Raji (cell line): Measurements from ENCODE around the gene MYF6.

Experiments used
- POLR2A ChIP-seq: IDR thresholded peaks from 2 replicates; pipeline ENCODE4 v1.6.1; 2011; ENCODE audit warnings: low read depth, low read length, control low read depth; ENCODE audit not compliant: insufficient read depth

MYF6 gene

DNA sequence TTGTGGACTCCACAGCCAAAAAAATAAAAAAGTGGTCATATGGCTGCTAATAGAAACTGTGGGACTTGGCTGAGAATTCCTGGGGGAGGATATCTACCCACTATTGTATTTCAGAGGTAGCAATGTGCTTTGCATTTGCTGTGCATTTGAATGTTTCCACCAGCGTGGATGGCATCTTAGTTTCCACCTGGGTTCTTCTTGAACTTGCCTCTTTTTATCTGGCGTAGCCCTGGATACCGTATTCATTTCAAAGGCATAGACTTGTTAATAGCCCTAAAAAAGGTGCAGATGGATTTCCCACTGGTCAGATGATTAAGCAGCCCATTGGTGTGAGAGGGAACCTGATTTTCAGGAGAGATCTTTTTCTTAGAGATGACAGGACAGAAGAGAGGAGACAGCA lies 7.4 kb downstream of the MYF6 start:
- TF ChIP-seq POLR2A, result no peak

DNA sequence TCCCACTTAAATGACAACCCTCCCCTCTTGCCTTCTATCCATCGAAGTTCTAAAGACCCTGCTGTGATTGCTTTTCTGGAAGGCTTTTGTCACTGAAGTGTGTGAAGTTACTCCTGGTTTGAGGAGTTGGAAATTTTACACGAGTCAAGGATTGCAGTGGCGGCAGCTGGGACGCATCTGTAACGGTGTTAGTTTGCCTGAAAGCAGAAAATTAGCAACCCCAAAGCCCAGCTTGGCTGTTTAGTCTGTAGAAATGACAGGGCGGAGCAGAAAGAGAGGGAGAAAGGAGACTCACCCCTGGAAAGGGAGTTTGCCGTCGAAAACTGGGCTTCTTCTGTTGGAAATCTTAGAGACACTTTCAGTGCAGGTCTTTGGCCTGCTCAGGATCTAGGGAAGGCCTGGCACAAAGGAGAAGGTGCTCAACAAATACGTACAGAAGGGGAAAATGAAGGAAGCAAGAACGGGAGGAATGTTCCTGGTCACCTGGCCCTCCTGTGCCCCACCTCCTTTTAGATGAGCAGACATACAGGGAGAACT lies 8.3 kb downstream of the MYF6 start:
- no peak for TF ChIP-seq POLR2A

DNA sequence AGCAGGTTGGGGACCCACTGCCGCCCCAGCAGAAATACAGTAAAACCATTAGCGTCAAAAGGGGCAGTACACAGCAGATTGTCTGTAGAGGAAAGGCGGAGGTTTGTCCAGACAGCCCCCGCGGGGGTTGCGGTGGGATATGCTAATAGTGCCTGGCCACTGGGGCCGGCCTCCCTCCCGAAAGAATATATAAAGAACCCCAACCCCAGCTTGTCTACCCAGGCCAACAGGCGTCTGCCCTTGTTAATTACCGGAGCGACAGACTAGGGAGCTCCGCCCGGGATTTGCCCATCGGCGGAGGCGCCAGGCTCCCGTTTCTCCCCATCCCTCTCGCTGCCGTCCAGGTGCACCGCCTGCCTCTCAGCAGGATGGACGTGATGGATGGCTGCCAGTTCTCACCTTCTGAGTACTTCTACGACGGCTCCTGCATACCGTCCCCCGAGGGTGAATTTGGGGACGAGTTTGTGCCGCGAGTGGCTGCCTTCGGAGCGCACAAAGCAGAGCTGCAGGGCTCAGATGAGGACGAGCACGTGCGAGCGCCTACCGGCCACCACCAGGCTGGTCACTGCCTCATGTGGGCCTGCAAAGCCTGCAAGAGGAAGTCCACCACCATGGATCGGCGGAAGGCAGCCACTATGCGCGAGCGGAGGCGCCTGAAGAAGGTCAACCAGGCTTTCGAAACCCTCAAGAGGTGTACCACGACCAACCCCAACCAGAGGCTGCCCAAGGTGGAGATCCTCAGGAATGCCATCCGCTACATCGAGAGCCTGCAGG lies 9.4 kb downstream of the MYF6 start, which contains the start of gene MYF5:
Gene MYF5, plus strand, starts transcription at position 217 of the 774 bp plus-strand sequence. Its CDS starts 152 bp downstream, at position 369.
- no peak for TF ChIP-seq POLR2A

DNA sequence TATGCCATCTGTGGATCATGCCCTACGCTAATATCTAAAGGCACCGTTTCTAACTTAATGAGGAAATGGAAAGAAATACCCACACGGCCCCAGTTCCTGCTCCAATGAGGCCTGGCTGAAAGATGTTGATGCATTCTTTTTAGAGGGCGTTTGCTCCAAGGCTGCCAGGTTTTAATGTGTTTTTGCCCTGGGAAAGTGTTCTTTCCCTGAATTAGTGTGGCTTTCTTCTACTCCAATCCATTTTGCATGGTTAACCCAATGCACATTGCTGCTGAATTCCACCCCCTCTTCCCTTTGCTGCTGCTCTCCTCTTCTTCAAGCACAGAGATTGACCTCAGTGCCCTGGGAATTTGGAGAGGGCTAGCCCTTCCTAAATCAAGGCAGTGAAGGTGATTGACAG lies 10.4 kb downstream of the MYF6 start:
- no peak for TF ChIP-seq POLR2A

DNA sequence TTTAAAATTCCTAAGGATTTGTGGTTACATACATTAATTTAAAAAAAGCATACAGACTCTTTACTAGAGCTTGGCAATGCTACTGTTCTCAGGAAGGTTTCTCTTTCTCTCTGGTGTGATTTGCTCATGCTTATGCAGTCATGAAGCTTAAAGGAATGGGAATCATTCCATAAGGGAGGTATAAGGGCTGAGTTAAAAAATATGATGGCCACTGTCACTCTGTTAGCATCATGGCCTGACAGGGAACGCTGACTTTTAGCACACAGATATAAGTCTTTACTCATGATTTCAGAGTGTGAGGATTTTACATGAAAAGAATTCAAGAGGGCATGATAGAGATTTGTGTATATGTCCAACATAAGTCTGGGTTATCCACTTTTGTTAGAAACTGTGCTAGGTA lies 13.1 kb downstream of the MYF6 start:
- no peak for TF ChIP-seq POLR2A

DNA sequence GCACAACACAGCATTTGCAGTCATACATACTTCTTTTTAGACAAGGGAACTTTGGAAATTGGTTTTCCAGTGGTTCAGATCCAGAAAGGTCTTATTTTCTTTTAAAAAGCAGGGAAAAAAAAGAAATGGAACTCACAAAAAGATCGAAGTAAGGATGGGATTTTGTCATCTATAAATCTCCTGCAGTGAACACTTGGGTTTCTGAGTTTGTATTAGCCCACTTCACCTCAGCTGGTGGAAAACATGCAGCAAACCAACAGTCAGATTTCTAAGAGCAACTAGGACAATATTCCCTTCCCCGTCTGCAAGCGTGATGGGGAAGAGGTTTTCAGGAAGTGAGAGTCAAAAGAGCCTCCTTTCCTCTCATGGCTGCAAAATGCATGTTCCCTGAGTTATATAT lies 13.9 kb downstream of the MYF6 start:
- TF ChIP-seq POLR2A, result no peak

DNA sequence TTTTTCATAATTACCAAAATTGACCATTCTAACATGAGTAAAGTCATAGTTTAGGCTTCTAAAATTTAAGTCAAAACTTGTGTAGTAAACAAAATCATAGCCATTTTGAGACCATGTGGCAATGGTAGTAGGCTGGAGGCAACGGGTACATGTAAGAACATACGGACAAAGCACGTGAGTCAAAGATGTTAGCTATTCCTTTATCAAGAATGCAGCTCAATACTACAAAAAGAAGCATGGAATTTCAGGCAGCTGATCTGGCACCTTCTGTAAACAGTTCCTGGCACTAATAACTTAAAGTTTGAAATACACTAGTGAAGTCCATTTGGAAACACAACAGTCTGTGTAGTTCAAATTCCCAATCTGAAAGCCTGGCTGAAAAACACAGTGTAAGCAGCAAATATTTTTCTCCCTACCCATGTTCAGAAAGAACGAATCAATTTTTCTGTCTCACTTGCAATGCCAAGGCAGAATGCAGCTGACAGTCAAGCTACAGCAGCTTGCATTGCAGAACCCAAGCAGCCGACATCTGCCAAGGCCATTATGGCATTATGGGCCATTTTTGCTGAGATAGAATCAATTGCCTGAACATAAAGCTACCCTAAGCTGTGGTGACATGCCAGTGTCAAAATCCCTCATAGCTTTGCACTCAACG lies 38.5 kb downstream of the MYF6 start:
- TF ChIP-seq POLR2A, result no peak

DNA sequence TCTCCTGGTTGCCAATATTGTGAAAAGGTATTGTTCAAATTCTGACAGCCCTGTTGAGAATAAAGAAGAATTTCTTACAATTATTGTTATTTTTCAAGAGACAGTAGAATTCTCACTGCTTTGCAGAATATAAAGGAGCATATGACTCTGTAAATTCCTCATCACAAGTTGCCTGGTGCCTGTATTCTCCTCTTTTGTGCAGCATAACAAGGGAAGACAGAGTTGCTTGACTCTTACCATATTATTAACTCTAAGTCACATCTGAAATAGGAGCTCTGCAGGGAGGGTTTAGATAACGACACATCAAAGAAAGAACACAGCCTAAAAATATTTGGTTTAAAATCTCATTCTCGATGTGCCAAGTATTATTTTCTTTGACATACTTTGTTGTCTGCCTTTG lies 40.4 kb downstream of the MYF6 start:
- no peak for TF ChIP-seq POLR2A

DNA sequence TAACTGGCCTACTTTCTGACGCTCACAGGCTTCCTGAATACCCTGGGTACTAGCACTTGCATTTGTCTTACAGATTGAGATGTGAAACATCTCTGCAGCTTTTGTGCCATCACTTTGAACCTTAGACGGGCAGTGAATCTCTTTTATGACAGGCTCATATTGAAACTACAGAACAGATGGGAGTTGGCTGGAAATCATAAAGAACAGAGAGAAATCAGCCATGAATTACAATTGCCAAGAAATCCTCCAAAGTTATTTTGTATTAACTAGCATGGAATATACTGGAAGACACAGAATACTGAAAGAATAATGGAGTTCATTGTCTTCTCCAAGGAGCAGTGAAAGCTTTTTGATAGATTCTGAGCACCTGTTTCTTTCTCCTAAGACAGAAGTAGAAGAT lies 42.0 kb downstream of the MYF6 start:
- TF ChIP-seq POLR2A, result no peak

DNA sequence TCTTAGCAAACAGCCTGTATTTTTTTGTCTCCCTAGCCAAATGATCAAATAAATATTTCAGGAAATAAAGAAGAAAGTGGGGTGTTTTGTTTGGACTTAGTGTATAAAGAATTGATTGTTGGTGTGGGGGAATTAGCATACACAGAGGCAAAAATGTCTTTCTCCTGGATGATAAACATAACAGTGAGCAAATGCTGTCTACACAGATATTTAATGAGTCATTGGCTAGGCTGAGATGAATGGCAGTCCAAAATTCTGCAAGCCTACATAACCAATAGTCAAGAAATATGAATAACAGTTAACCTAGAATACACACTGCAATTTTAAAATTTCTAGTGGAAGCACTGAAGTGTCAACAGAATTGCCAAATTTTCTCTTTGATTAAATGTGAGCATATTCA lies 45.0 kb downstream of the MYF6 start:
- no peak for TF ChIP-seq POLR2A

DNA sequence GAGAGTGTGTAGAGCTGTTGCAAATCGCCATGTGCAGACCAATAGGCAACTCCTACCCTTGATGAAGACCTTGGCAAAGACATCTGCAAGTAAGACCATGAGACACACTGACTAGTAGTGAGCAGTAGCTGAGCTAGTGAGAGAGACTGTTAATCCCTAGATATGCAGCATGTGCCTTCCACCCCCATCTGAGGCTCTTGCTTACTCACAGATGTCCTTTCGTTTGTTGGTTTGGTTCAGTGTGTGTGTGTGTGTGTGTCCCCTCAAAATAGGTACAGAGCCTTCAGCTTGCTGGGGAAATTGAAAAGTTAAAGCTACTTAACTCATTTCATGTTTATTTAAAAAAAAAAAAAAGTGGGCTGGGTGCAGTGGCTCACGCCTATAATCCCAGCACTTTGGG lies 46.8 kb downstream of the MYF6 start:
- TF ChIP-seq POLR2A, result no peak

DNA sequence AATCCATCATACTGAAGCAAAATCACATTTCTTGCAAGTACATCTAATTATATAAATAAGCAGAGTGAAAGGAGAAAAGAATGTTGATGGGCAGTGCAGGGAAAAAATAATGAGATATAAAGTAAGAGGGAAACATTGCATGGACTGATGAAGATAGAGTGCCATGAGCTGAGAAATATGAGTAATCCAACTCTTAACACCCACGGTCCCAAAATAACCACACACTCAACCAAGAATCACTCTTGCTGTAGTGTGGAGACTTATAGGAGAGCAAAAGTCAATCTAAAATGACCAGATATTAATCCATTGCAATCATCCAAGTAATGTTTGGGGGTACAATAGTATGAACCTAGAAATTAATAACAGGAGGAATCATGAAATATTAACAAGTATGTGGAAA lies 49.4 kb downstream of the MYF6 start:
- no peak for TF ChIP-seq POLR2A
